Keratinocyte (primary cell): Measurements from ENCODE around the gene MGAT3. TPM values are rescaled to one million over a fixed set of nuclear protein-coding genes. Genes with fewer than 3 reads are reported as not detected.

Source experiments
- DNase-seq: peaks from one replicate; pipeline ENCODE4 v3.0.0-alpha.2; 2011; ENCODE audit warnings: low read depth, missing footprints, low spot score
- FAIRE-seq: peaks from 2 replicates; lab custom pipeline; 2011; peaks lifted over from hg19 to GRCh38; lab: Jason Lieb, UNC
- H2AFZ ChIP-seq: 2 replicates; pipeline ENCODE4 v1.6.0; 2012; ENCODE audit warnings: low read length, control low read depth, inconsistent platforms; ENCODE audit not compliant: control insufficient read depth
- H3K27ac ChIP-seq: 2 replicates; pipeline ENCODE4 v1.5.1; 2011; ENCODE audit warnings: low read length; ENCODE audit not compliant: control insufficient read depth, insufficient read depth
- H3K27me3 ChIP-seq: 3 replicates; pipeline ENCODE4 v1.6.0; 2011; ENCODE audit warnings: low read length; ENCODE audit not compliant: control insufficient read depth, insufficient read depth; ENCODE audit errors: extremely low read depth
- H3K36me3 ChIP-seq, 2 experiments: 2 replicates in 1 of 2; 3 replicates in 1 of 2; pipeline ENCODE4 v1.5.1; 2011; ENCODE audit warnings: low read length in 2 of 2, mild to moderate bottlenecking in 1 of 2; ENCODE audit not compliant: control insufficient read depth in 2 of 2, insufficient read depth in 2 of 2; ENCODE audit errors: extremely low read depth in 1 of 2
- H3K4me1 ChIP-seq: 3 replicates; pipeline ENCODE4 v1.5.1; 2011; ENCODE audit warnings: low read length; ENCODE audit not compliant: control insufficient read depth, insufficient read depth; ENCODE audit errors: extremely low read depth
- H3K4me2 ChIP-seq: 3 replicates; pipeline ENCODE4 v1.6.0; 2011; ENCODE audit warnings: low read depth, low read length; ENCODE audit not compliant: control insufficient read depth, insufficient read depth; ENCODE audit errors: extremely low read depth
- H3K4me3 ChIP-seq, 3 experiments: fragments of 200-600 bp in 1 of 3; sonication (generic) in 1 of 3; 2 replicates in 2 of 3; 3 replicates in 1 of 3; pipeline ENCODE4 v1.5.1; 2011 to 2016; ENCODE audit warnings: low read length in 3 of 3, mild to moderate bottlenecking in 3 of 3, control low read depth in 2 of 3, inconsistent platforms in 1 of 3, low read depth in 1 of 3, mixed read lengths in 1 of 3, mixed run types in 1 of 3, moderate library complexity in 1 of 3; ENCODE audit not compliant: control insufficient read depth in 2 of 3, insufficient read depth in 2 of 3; ENCODE audit errors: extremely low read depth in 1 of 3
- H3K79me2 ChIP-seq: 2 replicates; pipeline ENCODE4 v1.6.0; 2012; ENCODE audit warnings: low read length; ENCODE audit not compliant: control insufficient read depth, insufficient read depth
- H3K9ac ChIP-seq: 3 replicates; pipeline ENCODE4 v1.6.0; 2011; ENCODE audit warnings: low read length; ENCODE audit not compliant: control insufficient read depth, insufficient read depth; ENCODE audit errors: extremely low read depth
- H3K9me1 ChIP-seq: 3 replicates; pipeline ENCODE4 v1.6.0; 2011; ENCODE audit warnings: low read length; ENCODE audit not compliant: control insufficient read depth, insufficient read depth; ENCODE audit errors: extremely low read depth
- H3K9me3 ChIP-seq: 2 replicates; pipeline ENCODE4 v1.5.1; 2012; ENCODE audit warnings: low read depth, low read length; ENCODE audit not compliant: control insufficient read depth
- H4K20me1 ChIP-seq: 3 replicates; pipeline ENCODE4 v1.6.0; 2011; ENCODE audit warnings: low read length; ENCODE audit not compliant: control insufficient read depth, insufficient read depth; ENCODE audit errors: extremely low read depth
- CTCF ChIP-seq, 3 experiments: IDR thresholded peaks in 1 of 3; conservative IDR thresholded peaks in 1 of 3; optimal IDR thresholded peaks in 1 of 3; 2 replicates in 2 of 3; 3 replicates in 1 of 3; pipeline versions ENCODE3 to v1.5.1; 2011; ENCODE audit warnings: low read length in 3 of 3, mild to moderate bottlenecking in 3 of 3, moderate library complexity in 2 of 3, control low read depth in 1 of 3, inconsistent platforms in 1 of 3; ENCODE audit not compliant: insufficient read depth in 2 of 3; ENCODE audit errors: extremely low read depth in 1 of 3
- EZH2 ChIP-seq: IDR thresholded peaks from one replicate; pipeline ENCODE4 v1.6.1; 2012; ENCODE audit warnings: inconsistent platforms, mild to moderate bottlenecking, low read length, moderate library complexity
- dilution Hi-C: fragments of 300-500 bp; cut with MboI; formaldehyde crosslinking; loops from one replicate; pipeline ENCODE4 v1.7.0; 2020; ENCODE audit warnings: low sequenced_read_pairs; ENCODE audit not compliant: extremely low pct_ligation_motif_present
- polyA plus RNA-seq, 5 experiments: library from polyadenylated mRNA; depleted of rRNA in 3 of 5; stranded (reverse) in 3 of 5; stranded (forward) in 1 of 5; unstranded in 1 of 5; fragments of >200 nt; gene quantifications; 1 replicate in 1 of 5; 2 replicates in 3 of 5; 3 replicates in 1 of 5; pipeline versions ENCODE4 v1.2.1 to v1.2.3, GENCODE V29; 2011 to 2012; ENCODE audit warnings: missing spikeins in 2 of 5, low read depth in 1 of 5, low replicate concordance in 1 of 5

Gene MGAT3
- polyA plus RNA-seq, 1 donor (not counting 4 experiments of a cell fraction or from before 2014, with no cell fraction given): not detected

GRCh38 chr22:39444247-39444800 is 12.5 kb upstream of the MGAT3 start:
- Histone ChIP-seq H2AFZ (no peak overlapping the region), H3K4me3 (no peak overlapping the region), H3K9ac (no peak overlapping the region), H3K9me3 (no peaks in the 10 kb centered on the region), H3K27me3 (no peaks in the 10 kb centered on the region), H3K4me2 (no peak overlapping the region), H3K9me1 (no peaks in the 10 kb centered on the region), H3K4me1 (peaks cover 15% of the 10 kb centered on the region), H3K79me2 (no peaks in the 10 kb centered on the region), H3K27ac (no peak overlapping the region), H3K36me3 (no peaks in the 10 kb centered on the region), H4K20me1 (no peaks in the 10 kb centered on the region)
- dilution Hi-C loops: no loop called here
- no peak for TF ChIP-seq EZH2
- no peak for TF ChIP-seq CTCF (optimal IDR thresholded peaks at IDR 0.05 in 1 of 3, IDR thresholded peaks at IDR 0.05 in 1 of 3, conservative IDR thresholded peaks at IDR 0.05 in 1 of 3; ENCODE audit: extremely low read depth in 1 of 3, insufficient read depth in 2 of 3, low read length in 3 of 3)
- no peak for DNase-seq
- FAIRE-seq: no peak

DNA sequence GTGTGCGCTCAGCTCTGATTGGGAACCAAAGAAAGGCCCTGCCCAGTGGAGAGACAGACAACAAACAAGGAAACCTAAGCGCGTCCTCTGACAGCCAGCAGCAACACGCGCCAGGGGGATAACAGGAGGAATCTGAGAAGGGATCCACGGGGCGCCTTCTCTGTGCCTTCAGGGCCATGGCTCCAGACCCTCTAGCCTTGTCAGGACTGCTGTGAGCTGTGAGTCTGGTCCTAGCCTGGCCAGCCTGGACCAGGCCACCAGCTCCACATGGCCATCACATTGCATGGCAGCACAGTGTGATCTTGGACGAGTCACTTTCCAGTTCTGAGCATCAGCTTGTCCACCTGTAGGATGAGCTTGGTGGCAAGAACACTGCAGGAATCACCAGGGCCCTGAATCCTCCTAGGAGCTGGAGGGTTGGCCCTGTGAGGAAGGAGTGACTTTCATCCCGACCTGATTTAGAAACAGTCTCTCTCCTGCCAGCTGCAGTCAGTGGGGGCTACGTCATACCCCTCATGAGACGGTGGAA is 11.8 kb upstream of the MGAT3 start:
- TF ChIP-seq CTCF (optimal IDR thresholded peaks at IDR 0.05 in 1 of 3, IDR thresholded peaks at IDR 0.05 in 1 of 3, conservative IDR thresholded peaks at IDR 0.05 in 1 of 3; ENCODE audit: extremely low read depth in 1 of 3, insufficient read depth in 2 of 3, low read length in 3 of 3) (no peak), EZH2 (no peak)
- H3K27ac ChIP-seq: no peak overlapping the region
- peaks cover 15% of the 10 kb centered on the region for H3K4me1 ChIP-seq
- H3K4me3 ChIP-seq: no peak overlapping the region
- no peaks in the 10 kb centered on the region for H3K79me2 ChIP-seq
- dilution Hi-C loops: no loop called here
- no peak overlapping the region for H3K9ac ChIP-seq
- no peaks in the 10 kb centered on the region for H3K27me3 ChIP-seq
- H3K9me1 ChIP-seq: no peaks in the 10 kb centered on the region
- H3K4me2 ChIP-seq: no peak overlapping the region
- H2AFZ ChIP-seq: no peak overlapping the region
- no peaks in the 10 kb centered on the region for H3K9me3 ChIP-seq
- DNase-seq (no peak), FAIRE-seq (no peak)
- no peaks in the 10 kb centered on the region for H4K20me1 ChIP-seq
- no peaks in the 10 kb centered on the region for H3K36me3 ChIP-seq
